Measurements from ENCODE around the gene ADGRL4.

- TF ChIP-seq POLR2A (IDR thresholded peaks at IDR 0.05) (no peak), POLR2AphosphoS5 (IDR thresholded peaks at IDR 0.05) (no peak), CTCF (IDR thresholded peaks at IDR 0.05) (no peak)
Observed at GRCh38 chr1:78918157-78918556, 88.4 kb downstream of the ADGRL4 start.
